Measurements from ENCODE around the gene B2M. TPM values are rescaled to one million over a fixed set of nuclear protein-coding genes. Genes with fewer than 3 reads are reported as not detected.

The B2M gene
- total RNA-seq, 1 experiment from 2014 or later, result 388 TPM

GRCh38 chr15:44722011-44722410, 10.7 kb downstream of the B2M start:
- peaks cover 12 to 20% of the 10 kb centered on the region in 2 experiments; a peak in 3 of 4 replicates for H3K4me1 ChIP-seq (ENCODE audit: control insufficient read depth in 1 of 2, insufficient read depth in 2 of 2, low read length in 2 of 2)
- H3K9ac ChIP-seq (ENCODE audit: low read length), result no peak overlapping the region
- TF ChIP-seq EZH2phosphoT487 (IDR thresholded peaks at IDR 0.05; ENCODE audit: borderline replicate concordance), result no peak
- H3K27me3 ChIP-seq (ENCODE audit: insufficient read depth, low read length), result no peaks in the 10 kb centered on the region
- DNase-seq (ENCODE audit: low read depth, low spot score) (no peak), ATAC-seq (no peak)
- no peak overlapping the region for H2AFZ ChIP-seq (ENCODE audit: low read depth, low read length, poor library complexity, severe bottlenecking)
- ChIA-PET CTCF (interaction anchor here (1.4 to 2.2 kb wide), 3 partner anchors 9 to 58 kb away, joined by 5 to 7 read pairs (median 5); partner anchors contain the start of gene SPG11), POLR2A (interaction anchor here (1.9 to 3.7 kb wide), 3 partner anchors 8 to 58 kb away, joined by 4 to 21 read pairs (median 7); partner anchors contain the start of genes B2M, PATL2 and SPG11), RAD21 (ENCODE audit: low non-redundant PET in 1 of 2, low total read pairs in 2 of 2, uncharacterized antibody in 2 of 2, unreplicated experiment in 2 of 2) (no interaction called here)
- no peak overlapping the region for H3K4me3 ChIP-seq (replicated peaks in 1 of 2; ENCODE audit: low read depth in 1 of 2, low read length in 2 of 2)
- intact Hi-C loops (cut with micrococcal nuclease), result no loop called here
- BruUV-seq (replicated peaks), result no TSS peak
- H3K9me2 ChIP-seq (ENCODE audit: insufficient read depth), result no peaks in the 10 kb centered on the region
- H3K9me3 ChIP-seq (ENCODE audit: control insufficient read depth in 1 of 2, insufficient read depth in 1 of 2, low read depth in 1 of 2, low read length in 2 of 2), result no peaks in the 10 kb centered on the region
- no peaks in the 10 kb centered on the region for H4K20me1 ChIP-seq (ENCODE audit: insufficient read depth)
- peaks cover 10 to 14% of the 10 kb centered on the region in 2 experiments for H3K36me3 ChIP-seq (ENCODE audit: control insufficient read depth in 1 of 2, insufficient read depth in 2 of 2, low read length in 2 of 2)
- no peak overlapping the region for H3K4me2 ChIP-seq (ENCODE audit: low read length)
- no peak overlapping the region for H3K27ac ChIP-seq (ENCODE audit: low read depth, low read length)
- H3K79me2 ChIP-seq (ENCODE audit: insufficient read depth, low read length), result no peaks in the 10 kb centered on the region

GRCh38 chr15:44726136-44726535, 14.8 kb downstream of the B2M start:
- Histone ChIP-seq H3K9me2 (ENCODE audit: insufficient read depth) (no peaks in the 10 kb centered on the region), H2AFZ (ENCODE audit: low read depth, low read length, poor library complexity, severe bottlenecking) (peak overlapping the region; percentile 88), H4K20me1 (ENCODE audit: insufficient read depth) (no peaks in the 10 kb centered on the region), H3K27me3 (ENCODE audit: insufficient read depth, low read length) (no peaks in the 10 kb centered on the region), H3K4me3 (replicated peaks in 1 of 2; ENCODE audit: low read depth in 1 of 2, low read length in 2 of 2) (no peak overlapping the region), H3K79me2 (ENCODE audit: insufficient read depth, low read length) (no peaks in the 10 kb centered on the region), H3K4me2 (ENCODE audit: low read length) (peak overlapping the region; percentile 75), H3K4me1 (ENCODE audit: control insufficient read depth in 1 of 2, insufficient read depth in 2 of 2, low read length in 2 of 2) (peaks cover 30 to 34% of the 10 kb centered on the region in 2 experiments), H3K9ac (ENCODE audit: low read length) (peak overlapping the region; percentile 32; the same call in 1 of the 2 replicates), H3K36me3 (ENCODE audit: control insufficient read depth in 1 of 2, insufficient read depth in 2 of 2, low read length in 2 of 2) (no peaks in the 10 kb centered on the region), H3K9me3 (ENCODE audit: control insufficient read depth in 1 of 2, insufficient read depth in 1 of 2, low read depth in 1 of 2, low read length in 2 of 2) (no peaks in the 10 kb centered on the region), H3K27ac (ENCODE audit: low read depth, low read length) (peak overlapping the region; percentile 93)
- DNase-seq (ENCODE audit: low read depth, low spot score) (no peak), ATAC-seq (no peak)
- ChIA-PET RAD21 (ENCODE audit: low non-redundant PET in 1 of 2, low total read pairs in 2 of 2, uncharacterized antibody in 2 of 2, unreplicated experiment in 2 of 2) (no interaction called here), CTCF (interaction anchor here (1.2 to 3.7 kb wide), 3 partner anchors 11 to 63 kb away, joined by 7 to 30 read pairs (median 12); partner anchors contain the start of genes SPG11 and TRIM69), POLR2A (interaction anchor here (1.0 to 3.7 kb wide), 10 partner anchors 11 to 88 kb away, joined by 3 to 106 read pairs (median 7); partner anchors contain the start of genes B2M, PATL2, SPG11 and TRIM69)
- BruUV-seq (replicated peaks), result no TSS peak
- intact Hi-C loops (cut with micrococcal nuclease), result no loop called here
- TF ChIP-seq RAD21 (IDR thresholded peaks at IDR 0.05; ENCODE audit: low read depth), result no peak
- no peak for TF ChIP-seq SP1 (IDR thresholded peaks at IDR 0.05; ENCODE audit: low read depth)
